Measurements from ENCODE around the gene TMEM101.

- TF ChIP-seq YY1 (IDR thresholded peaks at IDR 0.05; ENCODE audit: insufficient read depth, insufficient read length) (no peak), SUZ12 (IDR thresholded peaks at IDR 0.05; ENCODE audit: extremely low read depth, insufficient read depth, insufficient read length) (no peak)
These were observed 35.1 kb downstream of the TMEM101 start for GRCh38 chr17:43979671-43980070.

Measured in NT2/D1 (cell line).